ENCODE data around the gene MCCD1.
A peak's percentile ranks its signal among the peaks of the same experiment; 100 is the strongest.

MCCD1 gene

GRCh38 chr6:31528307-31528777 lies 420 bp upstream of the MCCD1 start:
- DNase-seq (ENCODE audit: low read depth): peak; percentile 32
- TF ChIP-seq MYC (IDR thresholded peaks at IDR 0.05; ENCODE audit: low read depth, low read length) (no peak), POLR2A (IDR thresholded peaks at IDR 0.05; ENCODE audit: extremely low read depth, insufficient read length) (no peak)
- TF ChIP-seq, protein P1, sequence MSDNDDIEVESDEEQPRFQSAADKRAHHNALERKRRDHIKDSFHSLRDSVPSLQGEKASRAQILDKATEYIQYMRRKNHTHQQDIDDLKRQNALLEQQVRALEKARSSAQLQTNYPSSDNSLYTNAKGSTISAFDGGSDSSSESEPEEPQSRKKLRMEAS (IDR thresholded peaks at IDR 0.05; ENCODE audit: low read depth, low read length): no peak
- TF ChIP-seq, protein P2, sequence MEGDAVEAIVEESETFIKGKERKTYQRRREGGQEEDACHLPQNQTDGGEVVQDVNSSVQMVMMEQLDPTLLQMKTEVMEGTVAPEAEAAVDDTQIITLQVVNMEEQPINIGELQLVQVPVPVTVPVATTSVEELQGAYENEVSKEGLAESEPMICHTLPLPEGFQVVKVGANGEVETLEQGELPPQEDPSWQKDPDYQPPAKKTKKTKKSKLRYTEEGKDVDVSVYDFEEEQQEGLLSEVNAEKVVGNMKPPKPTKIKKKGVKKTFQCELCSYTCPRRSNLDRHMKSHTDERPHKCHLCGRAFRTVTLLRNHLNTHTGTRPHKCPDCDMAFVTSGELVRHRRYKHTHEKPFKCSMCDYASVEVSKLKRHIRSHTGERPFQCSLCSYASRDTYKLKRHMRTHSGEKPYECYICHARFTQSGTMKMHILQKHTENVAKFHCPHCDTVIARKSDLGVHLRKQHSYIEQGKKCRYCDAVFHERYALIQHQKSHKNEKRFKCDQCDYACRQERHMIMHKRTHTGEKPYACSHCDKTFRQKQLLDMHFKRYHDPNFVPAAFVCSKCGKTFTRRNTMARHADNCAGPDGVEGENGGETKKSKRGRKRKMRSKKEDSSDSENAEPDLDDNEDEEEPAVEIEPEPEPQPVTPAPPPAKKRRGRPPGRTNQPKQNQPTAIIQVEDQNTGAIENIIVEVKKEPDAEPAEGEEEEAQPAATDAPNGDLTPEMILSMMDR (IDR thresholded peaks at IDR 0.05; ENCODE audit: low read depth, low read length): no peak
- H3K4me3 ChIP-seq (ENCODE audit: low read depth, low read length): no peak overlapping the region

DNA sequence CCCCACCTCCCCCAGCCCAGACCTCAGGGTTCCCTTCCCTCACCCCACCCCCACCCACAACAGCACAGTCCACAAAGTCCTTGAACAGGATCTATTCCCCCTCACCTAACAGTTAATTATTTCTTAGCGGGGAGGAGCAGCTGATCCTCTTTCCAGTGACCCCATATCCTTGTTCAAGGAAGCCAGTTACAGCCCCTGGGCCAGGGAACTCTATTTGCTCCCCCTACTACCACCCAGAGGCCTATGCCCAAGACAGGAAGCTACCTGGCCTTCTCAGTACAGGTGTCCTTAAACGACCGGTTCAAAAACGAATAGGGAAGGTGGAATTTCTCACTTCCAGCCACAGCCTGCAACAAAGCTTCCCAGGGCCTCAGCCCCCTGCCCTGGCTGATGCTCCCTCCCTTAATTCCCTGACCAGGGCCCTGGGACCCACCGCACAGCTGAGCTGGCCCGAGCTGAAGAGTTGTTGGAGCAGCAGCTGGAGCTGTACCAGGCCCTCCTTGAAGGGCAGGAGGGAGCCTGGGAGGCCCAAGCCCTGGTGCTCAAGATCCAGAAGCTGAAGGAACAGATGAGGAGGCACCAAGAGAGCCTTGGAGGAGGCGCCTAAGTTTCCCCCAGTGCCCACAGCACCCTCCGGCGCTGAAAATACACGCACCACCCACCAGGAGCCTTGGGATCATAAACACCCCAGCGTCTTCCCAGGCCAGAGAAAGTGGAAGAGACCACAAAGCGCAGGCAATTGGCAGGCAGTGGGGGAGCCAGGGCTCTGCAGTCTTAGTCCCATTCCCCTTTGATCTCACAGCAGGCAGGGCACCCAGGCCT lies 778 bp downstream of the MCCD1 start:
- H3K4me3 ChIP-seq (ENCODE audit: low read depth, low read length): no peak overlapping the region
- TF ChIP-seq, protein P1 (IDR thresholded peaks at IDR 0.05; ENCODE audit: low read depth, low read length): no peak
- TF ChIP-seq POLR2A (IDR thresholded peaks at IDR 0.05; ENCODE audit: extremely low read depth, insufficient read length) (no peak), MYC (IDR thresholded peaks at IDR 0.05; ENCODE audit: low read depth, low read length) (no peak)
- TF ChIP-seq, protein P2 (IDR thresholded peaks at IDR 0.05; ENCODE audit: low read depth, low read length): no peak
- peak; percentile 21 for DNase-seq (ENCODE audit: low read depth)

DNA sequence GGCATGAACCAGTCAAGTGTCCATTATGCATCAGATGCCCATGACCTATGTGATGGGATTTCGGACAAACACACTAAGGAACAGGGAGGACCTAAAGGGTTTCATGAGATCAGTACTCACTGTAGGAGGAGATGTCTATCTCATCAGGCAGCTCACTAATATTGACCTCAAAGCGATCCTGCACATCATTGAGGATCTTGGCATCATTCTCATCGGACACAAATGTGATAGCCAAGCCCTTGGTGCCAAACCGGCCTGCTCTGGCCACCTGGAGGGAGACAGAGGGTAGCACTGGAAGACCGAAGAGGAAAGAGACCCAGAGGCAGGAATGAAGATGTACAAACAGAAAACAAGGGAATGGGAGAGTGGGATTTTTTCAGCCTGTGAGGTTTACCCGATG lies 1.9 kb downstream of the MCCD1 start:
- no peak for DNase-seq (ENCODE audit: low read depth)
- TF ChIP-seq MYC (IDR thresholded peaks at IDR 0.05; ENCODE audit: low read depth, low read length) (no peak), POLR2A (IDR thresholded peaks at IDR 0.05; ENCODE audit: extremely low read depth, insufficient read length) (no peak)
- TF ChIP-seq, protein P1 (IDR thresholded peaks at IDR 0.05; ENCODE audit: low read depth, low read length): no peak
- TF ChIP-seq, protein P2 (IDR thresholded peaks at IDR 0.05; ENCODE audit: low read depth, low read length): no peak
- no peak overlapping the region for H3K4me3 ChIP-seq (ENCODE audit: low read depth, low read length)

DNA sequence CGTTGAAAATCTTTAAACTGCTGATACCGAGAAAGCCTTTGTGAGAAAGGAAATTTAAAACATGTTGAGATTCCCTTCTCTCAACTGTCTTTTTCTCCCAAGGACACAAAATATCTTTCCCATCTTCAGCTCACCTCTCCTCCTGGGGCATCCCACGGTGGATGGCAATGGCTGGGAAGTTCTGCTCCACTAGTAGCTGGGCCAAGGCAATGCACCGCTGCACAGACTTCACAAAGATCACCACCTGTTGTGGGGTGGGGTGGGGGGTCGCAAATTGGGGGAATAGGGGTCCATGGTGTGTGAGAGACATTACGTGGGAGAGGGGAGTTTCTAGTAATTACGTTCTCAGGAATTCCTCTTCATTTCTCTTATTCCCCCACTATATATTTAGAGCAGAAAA lies 2.4 kb downstream of the MCCD1 start:
- TF ChIP-seq, protein P1 (IDR thresholded peaks at IDR 0.05; ENCODE audit: low read depth, low read length): no peak
- no peak for TF ChIP-seq POLR2A (IDR thresholded peaks at IDR 0.05; ENCODE audit: extremely low read depth, insufficient read length)
- TF ChIP-seq, protein P2 (IDR thresholded peaks at IDR 0.05; ENCODE audit: low read depth, low read length): no peak
- TF ChIP-seq MYC (IDR thresholded peaks at IDR 0.05; ENCODE audit: low read depth, low read length): no peak
- DNase-seq (ENCODE audit: low read depth): no peak
- H3K4me3 ChIP-seq (ENCODE audit: low read depth, low read length): no peak overlapping the region

DNA sequence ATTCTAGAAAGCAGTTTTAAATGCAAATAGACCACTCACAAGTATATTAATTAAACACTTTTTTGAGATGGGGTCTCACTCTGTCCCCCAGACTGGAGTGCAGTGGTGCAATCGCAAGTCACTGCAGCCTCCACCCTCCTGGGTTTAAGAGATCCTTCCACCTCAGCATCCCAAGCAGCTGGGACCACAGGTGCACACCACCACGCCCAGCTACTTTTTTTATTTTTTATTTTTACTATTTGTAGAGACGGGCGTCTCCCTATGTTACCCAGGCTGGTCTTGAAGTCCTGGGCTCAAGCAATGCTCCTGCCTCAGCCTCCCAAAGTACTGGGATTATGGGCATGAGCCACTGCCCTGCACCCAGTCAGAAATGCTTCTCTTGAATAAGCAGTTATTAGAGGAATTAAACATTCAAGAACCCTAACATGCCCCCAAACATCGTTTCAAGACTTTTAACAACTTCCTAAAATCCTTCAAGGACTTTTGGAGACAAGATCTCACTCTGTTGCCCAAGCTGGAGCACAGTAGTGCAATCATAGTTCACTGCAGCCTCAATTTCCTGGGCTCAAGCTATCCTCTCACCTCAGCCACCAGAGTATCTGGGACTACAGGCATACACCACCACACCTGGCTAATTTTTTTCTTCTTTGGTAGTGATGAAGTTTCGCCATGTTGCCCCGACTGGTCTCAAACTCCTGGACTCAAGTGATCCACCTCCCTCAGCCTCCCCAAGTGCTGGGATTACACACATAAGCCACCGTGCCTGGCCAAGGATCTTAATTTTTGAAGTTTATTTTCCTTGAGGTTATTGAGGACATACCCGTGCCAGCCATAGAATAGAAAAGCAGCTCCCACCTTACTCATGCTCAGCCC lies 3.2 kb downstream of the MCCD1 start:
- DNase-seq (ENCODE audit: low read depth): no peak
- TF ChIP-seq, protein P1 (IDR thresholded peaks at IDR 0.05; ENCODE audit: low read depth, low read length): no peak
- TF ChIP-seq, protein P2 (IDR thresholded peaks at IDR 0.05; ENCODE audit: low read depth, low read length): no peak
- no peak for TF ChIP-seq POLR2A (IDR thresholded peaks at IDR 0.05; ENCODE audit: extremely low read depth, insufficient read length)
- TF ChIP-seq MYC (IDR thresholded peaks at IDR 0.05; ENCODE audit: low read depth, low read length): no peak
- H3K4me3 ChIP-seq (ENCODE audit: low read depth, low read length): no peak overlapping the region

Measured in NB4 (cell line).